GM19463 (cell line): ENCODE data around the gene KDF1.
"Not testable (repeated sequence)": the region's sequence is repeated elsewhere in the genome, so short reads cannot be mapped to it uniquely, and the experiment has no call there.

Source experiments
- ATAC-seq: cut with Tn5 transposase; IDR thresholded peaks from one replicate; pipeline ENCODE4 v1.9.1; 2021; ENCODE audit warnings: mild to moderate bottlenecking, moderate library complexity; ENCODE audit not compliant: unreplicated experiment

KDF1 gene

GRCh38 chr1:26957306-26957705 lies 3.0 kb downstream of the KDF1 start:
- no peak for ATAC-seq

GRCh38 chr1:26956321-26956720 lies 3.9 kb downstream of the KDF1 start:
- ATAC-seq, result no peak

GRCh38 chr1:26953374-26953773 lies 6.9 kb downstream of the KDF1 start:
- ATAC-seq, result no peak

- no peak for ATAC-seq
Measured at GRCh38 chr1:26951821-26952497, 8.3 kb downstream of the KDF1 start.

GRCh38 chr1:26951216-26951615 lies 9.1 kb downstream of the KDF1 start:
- ATAC-seq, result no peak

- ATAC-seq, result no peak
Measured at GRCh38 chr1:26950602-26951001, 9.7 kb downstream of the KDF1 start.

GRCh38 chr1:26949926-26950319 lies 10.3 kb downstream of the KDF1 start:
- ATAC-seq, result no peak

GRCh38 chr1:26949266-26949925 lies 10.9 kb downstream of the KDF1 start:
- ATAC-seq, result no peak

- not testable (repeated sequence) for ATAC-seq
Measured at GRCh38 chr1:26948725-26949057, 11.6 kb downstream of the KDF1 start.

GRCh38 chr1:26946270-26946669 lies 14.0 kb downstream of the KDF1 start:
- no peak for ATAC-seq

- ATAC-seq, result no peak
Measured at GRCh38 chr1:26945728-26946127, 14.5 kb downstream of the KDF1 start.

- ATAC-seq, result no peak
Measured at GRCh38 chr1:26945138-26945537, 15.1 kb downstream of the KDF1 start.

- ATAC-seq, result no peak
Measured at GRCh38 chr1:26942656-26943055, 17.6 kb downstream of the KDF1 start.

- no peak for ATAC-seq
Measured at GRCh38 chr1:26941311-26941710, 19.0 kb downstream of the KDF1 start.

GRCh38 chr1:26938659-26939025 lies 21.6 kb downstream of the KDF1 start:
- ATAC-seq, result no peak

- no peak for ATAC-seq
Measured at GRCh38 chr1:26938004-26938658, 22.1 kb downstream of the KDF1 start.

- no peak for ATAC-seq
Measured at GRCh38 chr1:26936823-26937222, 23.4 kb downstream of the KDF1 start.

GRCh38 chr1:26932531-26932930 lies 27.7 kb downstream of the KDF1 start:
- ATAC-seq, result no peak

GRCh38 chr1:26923711-26924110 lies 36.6 kb downstream of the KDF1 start:
- no peak for ATAC-seq

GRCh38 chr1:26922901-26923300 lies 37.4 kb downstream of the KDF1 start:
- no peak for ATAC-seq

GRCh38 chr1:26922431-26922729 lies 37.9 kb downstream of the KDF1 start:
- ATAC-seq, result no peak

GRCh38 chr1:26921540-26922430 lies 38.5 kb downstream of the KDF1 start, which contains the start of gene NUDC:
NUDC (plus strand) TSS chr1:26921743; CDS start chr1:26921849, 106 bp downstream.
- ATAC-seq, result peak; percentile 96
